NCI-H774 (cell line): Measurements from ENCODE around the gene CPED1.
"Not testable (repeated sequence)": the region's sequence is repeated elsewhere in the genome, so short reads cannot be mapped to it uniquely, and the experiment has no call there.

Experiments used
- DNase-seq: peaks from one replicate; lab custom pipeline; 2025; lab: John Stamatoyannopoulos, UW

Gene CPED1

GRCh38 chr7:121252523-121253235, 264.2 kb downstream of the CPED1 start:
- not testable (repeated sequence) for DNase-seq

DNA sequence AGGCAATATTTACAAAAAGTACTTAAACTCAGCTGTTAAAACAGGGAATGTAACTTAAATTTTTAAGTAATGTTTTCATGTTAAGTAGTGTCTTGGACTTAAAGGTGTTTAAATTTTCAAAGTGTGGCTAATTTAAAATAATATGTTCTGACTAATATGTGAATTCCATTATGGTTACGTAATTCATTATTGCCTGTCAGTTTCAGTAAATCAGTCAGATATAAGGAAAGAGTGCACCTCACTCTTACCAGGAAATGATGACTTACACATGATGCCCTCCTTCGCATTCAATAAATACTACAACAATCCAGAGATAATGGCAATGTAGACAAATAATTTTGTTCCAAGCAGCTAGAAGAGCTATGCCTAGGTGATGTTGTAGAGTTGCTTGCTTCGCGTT, 271.3 kb downstream of the CPED1 start:
- no peak for DNase-seq

DNA sequence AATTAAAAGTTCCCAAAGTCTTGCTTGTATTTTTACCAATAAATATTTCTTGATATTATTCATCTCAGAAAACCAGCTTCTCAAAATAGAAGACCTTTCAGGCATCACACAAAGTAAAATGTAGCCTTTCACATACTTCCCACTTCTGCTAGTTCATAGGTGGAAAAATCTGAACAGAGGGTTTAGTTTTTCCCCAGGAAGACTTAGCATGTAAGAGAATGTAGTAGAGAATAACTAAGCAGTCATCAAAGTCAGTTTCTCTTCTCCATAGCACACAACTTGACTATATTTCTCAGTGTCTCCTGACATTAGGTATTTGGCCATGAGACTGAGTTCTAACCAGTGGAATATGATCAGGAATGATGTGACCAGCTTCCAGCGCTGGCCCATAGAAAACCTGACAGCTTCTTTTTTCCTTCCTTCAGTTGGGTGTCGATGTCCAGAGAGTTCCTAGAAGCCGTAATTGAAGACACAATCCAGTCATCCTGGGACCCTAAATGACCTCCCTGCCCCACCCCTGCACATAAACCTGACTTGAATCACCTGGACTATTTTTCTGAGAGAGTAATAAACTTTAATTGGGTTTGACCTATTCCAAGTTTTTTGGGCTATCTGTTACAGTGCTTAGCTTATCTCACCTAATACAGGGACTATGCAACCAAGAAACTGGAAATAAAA, 272.8 kb downstream of the CPED1 start:
- DNase-seq, result no peak

DNA sequence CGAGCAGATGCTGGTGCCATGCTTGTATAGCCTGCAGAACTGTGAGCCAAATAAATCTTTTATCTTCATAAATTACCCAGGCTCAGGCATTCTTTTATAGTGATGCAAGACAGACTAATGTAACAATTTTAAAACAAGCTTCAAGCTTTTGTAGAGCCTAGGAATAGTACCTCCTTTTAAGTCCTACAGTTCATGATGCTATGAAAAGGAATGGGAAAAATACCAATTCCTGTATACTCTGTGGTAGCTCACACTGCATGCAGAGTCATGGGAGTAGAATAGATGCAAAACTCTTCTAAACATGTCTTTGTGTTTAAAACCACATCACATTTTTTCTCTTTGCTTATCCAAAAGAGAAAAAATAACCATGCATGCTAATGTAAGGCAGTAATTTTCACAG, 273.7 kb downstream of the CPED1 start:
- DNase-seq, result no peak

DNA sequence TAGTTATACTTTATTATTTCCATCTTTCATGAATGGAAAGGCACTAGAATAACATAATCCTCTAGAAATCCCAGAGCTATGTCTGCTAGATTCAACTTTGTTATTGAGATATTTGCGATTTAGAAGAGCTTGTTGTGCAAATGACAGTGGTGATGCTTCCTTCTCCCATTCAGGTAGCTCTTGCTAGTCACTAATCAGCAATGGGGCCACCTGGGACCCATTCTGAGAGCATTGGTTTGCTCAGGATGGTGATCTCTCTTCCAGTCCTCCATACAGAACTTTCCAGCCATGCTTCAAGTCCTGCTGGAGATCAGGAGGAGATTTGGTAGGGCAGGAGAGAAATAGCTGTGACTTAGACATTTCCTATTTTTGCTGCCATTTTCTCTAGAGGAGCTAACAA, 274.5 kb downstream of the CPED1 start:
- no peak for DNase-seq

DNA sequence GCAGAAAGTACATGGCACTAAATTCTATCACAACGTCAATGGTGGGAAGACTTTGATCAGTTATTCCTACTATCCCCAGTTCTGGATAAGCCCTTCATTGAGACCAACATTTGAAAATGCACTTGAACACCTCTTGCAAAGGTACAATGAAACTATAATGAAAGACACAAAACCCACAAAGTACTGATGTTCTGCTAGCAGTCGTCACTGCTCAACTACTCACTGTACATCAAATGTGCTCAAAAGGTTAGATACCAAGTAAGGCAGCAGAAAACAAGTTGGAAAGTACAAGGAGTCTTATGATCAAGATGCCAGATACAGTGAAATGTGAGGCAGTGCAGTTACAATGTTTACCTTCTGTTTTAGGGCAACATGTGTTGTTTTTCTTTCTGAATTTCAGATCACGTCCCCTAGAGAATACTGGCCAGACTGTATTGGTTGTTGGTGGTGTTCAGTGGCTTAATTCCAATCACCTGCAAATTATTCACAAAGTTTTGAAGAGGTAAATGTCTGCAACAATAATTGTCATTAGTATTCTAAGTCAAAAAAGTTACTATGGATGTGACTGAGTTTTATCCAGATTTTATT, 277.9 kb downstream of the CPED1 start:
- DNase-seq, result no peak

- no peak for DNase-seq
These were observed 279.1 kb downstream of the CPED1 start for GRCh38 chr7:121267612-121268011.

DNA sequence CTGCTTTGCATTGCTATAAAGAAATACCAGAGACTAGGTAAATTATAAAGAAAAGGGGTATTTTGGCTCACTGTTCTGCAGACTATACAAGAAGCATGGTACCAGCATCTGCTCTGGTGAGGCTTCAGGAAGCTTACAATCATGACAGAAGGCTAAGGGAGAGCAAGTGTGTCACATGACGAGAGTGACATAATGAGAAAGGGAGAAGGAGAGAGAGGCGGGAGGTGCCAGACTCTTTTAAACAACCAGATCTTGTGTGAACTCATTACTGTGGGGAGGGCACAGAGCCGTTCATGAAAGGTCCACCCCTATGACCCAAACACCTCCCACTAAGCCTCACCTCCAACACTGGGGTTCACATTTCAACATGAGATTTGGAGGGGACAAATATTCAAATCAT, 281.3 kb downstream of the CPED1 start:
- DNase-seq, result no peak

DNA sequence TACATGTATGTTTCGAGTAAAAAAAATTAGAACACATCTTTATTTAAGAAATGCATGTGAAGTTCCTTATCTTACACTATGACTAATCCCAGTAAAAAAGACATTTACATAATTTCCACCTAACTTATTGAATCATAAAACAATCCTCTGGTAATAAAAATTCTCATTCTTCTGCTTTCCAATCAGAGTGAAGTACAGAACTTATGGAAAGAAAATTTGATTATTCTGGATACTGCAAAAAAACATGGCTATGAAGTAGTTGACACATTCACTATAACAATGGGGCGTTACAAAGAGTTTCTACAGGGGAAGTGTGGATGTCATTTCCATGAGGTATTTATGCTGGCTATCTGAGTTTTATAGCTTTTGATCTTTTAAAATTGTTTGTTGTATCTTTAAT, 282.6 kb downstream of the CPED1 start:
- no peak for DNase-seq

DNA sequence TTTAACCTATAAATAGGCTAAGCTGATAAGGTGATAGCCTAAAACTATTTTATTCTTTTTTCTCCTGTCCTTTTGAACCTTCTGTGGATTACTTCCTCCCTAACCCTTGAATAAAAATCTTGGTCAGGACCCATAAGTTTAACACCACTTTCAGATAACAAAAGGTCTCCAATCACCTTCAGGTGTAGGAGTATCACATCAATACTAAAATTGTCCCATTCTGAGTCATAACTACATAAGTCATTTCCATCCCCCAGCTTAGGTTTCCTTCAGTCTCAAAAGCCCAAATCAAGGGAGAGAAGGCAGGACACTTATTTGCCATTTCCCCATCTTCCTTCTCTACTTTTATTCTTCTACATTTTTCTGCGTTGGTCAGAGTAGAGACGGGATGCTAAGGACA, 283.4 kb downstream of the CPED1 start:
- no peak for DNase-seq

DNA sequence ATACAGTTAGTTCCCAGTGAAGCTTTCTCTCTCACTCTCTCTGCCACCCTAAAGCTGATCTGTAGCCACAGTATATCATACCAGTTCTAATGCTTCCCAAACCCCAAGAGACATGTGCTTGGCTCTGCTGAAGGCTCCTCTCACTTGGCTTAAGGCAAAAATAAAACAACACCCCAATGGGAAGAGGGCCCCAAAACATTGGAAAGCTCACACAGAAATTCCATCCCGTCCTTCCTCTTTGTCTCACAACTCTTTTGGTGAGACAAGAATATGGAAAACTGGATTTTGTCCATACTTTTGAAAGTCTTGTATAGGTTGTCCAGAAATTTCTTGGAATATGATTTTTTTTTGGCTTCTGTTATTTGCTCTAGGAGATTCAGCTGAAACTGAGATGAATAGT, 284.2 kb downstream of the CPED1 start:
- DNase-seq, result no peak

GRCh38 chr7:121273467-121274167, 285.1 kb downstream of the CPED1 start:
- DNase-seq, result no peak

DNA sequence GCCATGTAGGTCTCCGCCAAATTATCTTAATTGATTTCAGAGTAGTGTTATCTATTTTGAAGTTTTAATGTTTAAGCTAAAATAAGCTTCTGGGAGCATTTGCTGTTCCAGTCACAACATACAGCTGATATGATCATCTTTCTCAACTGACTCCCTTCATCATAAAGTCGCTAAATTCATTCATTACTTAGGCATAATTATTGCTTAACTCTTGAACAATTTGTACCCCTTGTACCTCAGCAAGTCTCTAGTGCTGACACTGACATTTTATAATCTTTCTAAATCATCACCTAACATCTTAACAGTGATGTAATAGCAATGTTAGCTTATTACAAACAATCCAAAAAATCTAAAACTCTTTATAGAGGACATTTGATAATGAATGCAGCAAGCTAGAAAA, 286.0 kb downstream of the CPED1 start:
- no peak for DNase-seq

- DNase-seq, result peak; percentile 7
These were observed 286.7 kb downstream of the CPED1 start for GRCh38 chr7:121275204-121275603.

DNA sequence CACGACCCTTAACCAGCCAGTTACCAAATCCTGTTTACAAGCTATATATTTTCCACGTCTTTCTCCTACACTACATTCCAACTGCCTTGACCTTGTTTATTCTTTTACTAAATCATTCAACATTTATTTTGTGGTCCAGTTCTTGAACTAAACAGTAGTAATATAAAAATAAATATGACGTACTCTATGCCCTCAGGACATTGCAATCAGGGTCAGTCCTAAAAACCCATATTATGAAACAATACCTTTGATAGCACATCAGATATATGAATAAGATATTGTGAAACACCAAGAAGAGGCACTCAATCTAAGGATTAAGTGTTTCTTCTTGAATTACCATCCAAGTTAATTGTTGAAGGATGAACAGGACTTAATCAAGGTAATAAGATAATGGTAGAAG, 287.8 kb downstream of the CPED1 start:
- DNase-seq, result no peak

DNA sequence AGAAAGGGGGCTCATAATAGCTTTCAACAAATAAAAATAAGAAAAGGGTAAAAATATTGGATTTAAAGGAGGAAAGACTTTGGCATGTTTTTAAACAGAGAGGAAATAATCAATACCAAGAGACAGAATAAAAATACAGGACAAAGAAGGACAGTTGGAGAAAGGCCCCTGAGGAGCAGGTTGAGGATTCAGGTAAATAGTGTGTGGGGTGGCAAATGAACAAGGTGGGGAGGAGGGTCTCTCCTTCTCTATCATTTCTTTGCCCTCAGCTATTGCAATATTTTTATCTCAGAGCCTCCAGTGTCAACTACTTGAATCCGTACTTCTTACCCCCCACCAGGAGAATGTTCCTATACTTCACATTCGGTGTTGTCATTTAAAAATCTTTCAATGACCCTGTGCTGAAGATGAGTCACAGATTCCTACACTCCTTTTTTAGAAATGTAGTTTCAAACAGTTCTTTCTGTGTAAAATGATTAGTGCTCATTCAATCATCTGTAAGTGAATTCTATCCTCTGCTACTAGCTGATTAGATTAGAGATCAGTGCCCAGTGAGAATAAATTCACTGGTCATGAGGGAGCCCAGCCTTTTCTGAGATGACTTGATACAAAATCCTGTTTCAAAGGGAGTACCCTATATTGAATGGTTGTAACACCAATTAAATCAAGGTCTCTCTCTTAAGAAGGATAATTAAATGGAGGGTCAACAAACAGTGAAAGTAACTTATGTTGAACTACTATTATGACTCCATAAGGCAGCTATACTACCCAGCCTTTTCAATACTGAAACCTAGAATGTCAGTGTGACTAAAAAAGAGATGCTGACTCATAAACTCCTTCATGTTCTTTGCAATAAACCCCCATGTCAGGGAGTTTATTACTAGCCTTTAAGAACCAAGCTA, 289.9 kb downstream of the CPED1 start:
- DNase-seq, result no peak

- DNase-seq, result no peak
These were observed 290.6 kb downstream of the CPED1 start for GRCh38 chr7:121279060-121279620.

GRCh38 chr7:121279822-121280221, 291.3 kb downstream of the CPED1 start:
- no peak for DNase-seq

GRCh38 chr7:121280656-121281055, 292.1 kb downstream of the CPED1 start:
- no peak for DNase-seq

DNA sequence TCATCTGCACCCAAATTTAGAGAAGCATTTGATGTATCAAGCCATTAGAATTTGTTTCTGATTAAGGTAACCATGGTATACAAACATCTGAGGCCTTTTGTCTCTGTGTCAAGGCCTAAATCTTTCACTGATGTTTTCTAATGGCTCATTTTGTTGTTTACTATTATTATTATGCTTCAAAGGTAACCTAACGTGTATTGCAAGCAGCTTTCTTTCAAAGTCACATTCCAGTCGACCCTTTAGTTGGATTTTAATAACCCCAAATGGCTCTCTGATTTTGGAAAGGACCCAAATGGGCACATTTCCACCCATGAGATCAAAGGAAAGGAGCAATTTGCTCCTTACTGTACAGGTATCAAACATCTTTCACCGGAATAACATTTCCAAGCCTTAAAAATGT, 293.6 kb downstream of the CPED1 start:
- DNase-seq, result no peak

DNA sequence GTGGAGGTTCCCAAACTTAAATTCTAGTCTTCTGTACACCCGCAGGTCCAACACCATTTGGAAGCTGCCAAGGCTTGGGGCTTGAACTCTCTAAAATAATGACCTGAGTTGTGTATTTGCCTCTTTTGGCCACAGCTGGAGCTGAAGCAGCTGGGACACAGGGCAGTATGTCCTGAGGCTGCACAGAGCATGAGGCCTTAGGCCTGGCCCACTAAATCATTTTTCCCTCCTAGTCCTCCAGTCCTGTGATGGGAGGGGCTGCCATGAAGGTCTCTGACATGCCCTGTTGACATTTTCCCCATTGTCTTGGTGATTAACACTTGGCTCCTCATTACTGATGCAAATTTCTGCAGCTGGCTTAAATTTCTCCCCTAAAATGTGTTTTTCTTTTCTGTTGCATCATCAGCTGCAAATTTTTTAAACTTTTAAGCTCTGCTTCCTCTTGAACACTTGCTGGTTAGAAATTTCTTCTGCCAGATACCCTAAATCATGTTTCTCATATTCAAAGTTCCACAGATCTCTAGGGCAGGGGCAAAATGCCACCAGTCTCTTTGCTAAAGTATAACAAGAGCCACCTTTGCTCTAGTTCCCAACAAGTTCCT, 296.7 kb downstream of the CPED1 start:
- DNase-seq, result no peak
